ENCODE measurements around the gene PCBP3. TPM values are rescaled to one million over a fixed set of nuclear protein-coding genes. Genes with fewer than 3 reads are reported as not detected.

Gene PCBP3
- total and polyA plus RNA-seq, 2 of the 8 experiments (the other 6 are each of a cell fraction or from before 2014, with no cell fraction given) = 3.5 to 6.3 TPM

GRCh38 chr21:45768740-45769048 lies 125.2 kb downstream of the PCBP3 start (continued):
- TF ChIP-seq MAX (IDR thresholded peaks at IDR 0.05) (no peak), ATF3 (IDR thresholded peaks at IDR 0.05; ENCODE audit: insufficient read depth, low read depth, low read length) (no peak), RNF2 (IDR thresholded peaks at IDR 0.05; ENCODE audit: borderline replicate concordance, low read depth, low read length, missing control alignments, poor library complexity, severe bottlenecking) (no peak), MAFK (IDR thresholded peaks at IDR 0.05; ENCODE audit: low read depth, low read length) (no peak)
